Measurements from ENCODE around the gene DRG2. TPM values are rescaled to one million over a fixed set of nuclear protein-coding genes. Genes with fewer than 3 reads are reported as not detected.

The DRG2 gene
- total RNA-seq, 1 experiment from 2014 or later, result 42.0 TPM

- in situ Hi-C loops (cut with HindIII; ENCODE audit: low pct_unique_long_range_greater_than_20kb, low sequenced_read_pairs), result no loop called here
- CTCF ChIA-PET, result no interaction called here
- DNase-seq (ENCODE audit: low read depth, low spot score) (no peak), ATAC-seq (no peak)
- H3K36me3 ChIP-seq (ENCODE audit: control insufficient read depth, insufficient read depth, low read length), result 0 out of 2 replicates have a peak, but pooled peaks cover 2% of the 10 kb centered on the region
- H3K9me3 ChIP-seq (ENCODE audit: control insufficient read depth, insufficient read depth, low read depth, low read length), result no peaks in the 10 kb centered on the region
- no TSS peak for BruUV-seq (replicated peaks)
- TF ChIP-seq CTCF (IDR thresholded peaks at IDR 0.05), result no peak
- H3K27ac ChIP-seq (ENCODE audit: low read length), result no peak overlapping the region
- peaks cover 5% of the 10 kb centered on the region; the same call in 1 of the 2 replicates for H3K4me1 ChIP-seq (ENCODE audit: control insufficient read depth, insufficient read depth, low read length)
- POLR2A ChIA-PET, result no interaction called here
- H3K4me3 ChIP-seq (ENCODE audit: low read depth in 2 of 2, low read length in 2 of 2), result no peak overlapping the region
- intact Hi-C loops (cut with micrococcal nuclease; ENCODE audit: unreplicated experiment), result no loop called here
- no peaks in the 10 kb centered on the region for H3K27me3 ChIP-seq (ENCODE audit: control insufficient read depth, insufficient read depth, low read length)
These were observed 18.6 kb upstream of the DRG2 start for GRCh38 chr17:18069101-18069500.

GRCh38 chr17:18070861-18071340 is 16.8 kb upstream of the DRG2 start:
- 0 out of 2 replicates have a peak overlapping the region, but pooled peaks have one; percentile 48 for H3K27ac ChIP-seq (ENCODE audit: low read length)
- H3K4me1 ChIP-seq (ENCODE audit: control insufficient read depth, insufficient read depth, low read length), result peaks cover 5% of the 10 kb centered on the region; the same call in 1 of the 2 replicates
- H3K36me3 ChIP-seq (ENCODE audit: control insufficient read depth, insufficient read depth, low read length), result no peaks in the 10 kb centered on the region
- no peak for TF ChIP-seq REST (IDR thresholded peaks at IDR 0.05; ENCODE audit: insufficient read depth in 1 of 2, low read depth in 2 of 2, low read length in 1 of 2)
- no peak for TF ChIP-seq SIN3A (IDR thresholded peaks at IDR 0.05; ENCODE audit: borderline replicate concordance, insufficient read depth, low read depth, low read length)
- no peak for TF ChIP-seq POLR2AphosphoS5 (IDR thresholded peaks at IDR 0.05; ENCODE audit: low read depth, low read length)
- no peak for TF ChIP-seq TCF7L2 (IDR thresholded peaks at IDR 0.05; ENCODE audit: low read depth, low read length)
- no peak for TF ChIP-seq CTCF (IDR thresholded peaks at IDR 0.05)
- no TSS peak for BruUV-seq (replicated peaks)
- H3K27me3 ChIP-seq (ENCODE audit: control insufficient read depth, insufficient read depth, low read length), result no peaks in the 10 kb centered on the region
- ATAC-seq, result peak; percentile 78
- no peak for DNase-seq (ENCODE audit: low read depth, low spot score)
- in situ Hi-C loops (cut with HindIII; ENCODE audit: low pct_unique_long_range_greater_than_20kb, low sequenced_read_pairs) (no loop called here), intact Hi-C loops (cut with micrococcal nuclease; ENCODE audit: unreplicated experiment) (no loop called here)
- H3K9me3 ChIP-seq (ENCODE audit: control insufficient read depth, insufficient read depth, low read depth, low read length), result no peaks in the 10 kb centered on the region
- H3K4me3 ChIP-seq (ENCODE audit: low read depth in 2 of 2, low read length in 2 of 2), result peak overlapping the region; percentile 17 to 43; a peak in 3 of 4 replicates
- POLR2A ChIA-PET, result no interaction called here
- CTCF ChIA-PET, result no interaction called here

Data from Panc1 (cell line).